Measurements from ENCODE around the gene TRAPPC12.
"Not testable (repeated sequence)": the region's sequence is repeated elsewhere in the genome, so short reads cannot be mapped to it uniquely, and the experiment has no call there.

The TRAPPC12 gene

GRCh38 chr2:3454005-3454404 is 74.5 kb downstream of the TRAPPC12 start:
- not testable (repeated sequence) for DNase-seq (ENCODE audit: low spot score)

- DNase-seq (ENCODE audit: low spot score) = no peak
Observed at GRCh38 chr2:3454802-3455201, 75.3 kb downstream of the TRAPPC12 start.

DNA sequence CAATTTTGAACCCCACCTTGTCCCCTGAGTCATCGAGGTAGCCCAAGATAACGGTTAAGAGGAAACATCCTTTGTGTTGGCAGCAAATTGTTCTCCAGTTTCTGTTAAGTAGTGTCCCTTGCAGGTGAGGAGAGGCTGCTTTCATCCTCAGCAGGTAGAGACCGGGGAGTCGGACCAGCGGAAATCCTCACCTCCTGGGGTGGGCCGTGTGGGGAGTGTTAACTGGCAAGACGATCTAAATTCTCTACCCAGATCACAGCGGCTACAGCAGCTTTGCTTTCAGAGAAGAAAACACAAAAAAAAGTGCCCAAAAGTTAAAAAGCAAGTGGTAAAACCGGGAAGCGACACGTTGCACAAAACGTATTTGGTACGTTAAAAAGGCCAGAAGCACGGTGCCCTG is 76.6 kb downstream of the TRAPPC12 start:
- DNase-seq (ENCODE audit: low spot score) = no peak

DNA sequence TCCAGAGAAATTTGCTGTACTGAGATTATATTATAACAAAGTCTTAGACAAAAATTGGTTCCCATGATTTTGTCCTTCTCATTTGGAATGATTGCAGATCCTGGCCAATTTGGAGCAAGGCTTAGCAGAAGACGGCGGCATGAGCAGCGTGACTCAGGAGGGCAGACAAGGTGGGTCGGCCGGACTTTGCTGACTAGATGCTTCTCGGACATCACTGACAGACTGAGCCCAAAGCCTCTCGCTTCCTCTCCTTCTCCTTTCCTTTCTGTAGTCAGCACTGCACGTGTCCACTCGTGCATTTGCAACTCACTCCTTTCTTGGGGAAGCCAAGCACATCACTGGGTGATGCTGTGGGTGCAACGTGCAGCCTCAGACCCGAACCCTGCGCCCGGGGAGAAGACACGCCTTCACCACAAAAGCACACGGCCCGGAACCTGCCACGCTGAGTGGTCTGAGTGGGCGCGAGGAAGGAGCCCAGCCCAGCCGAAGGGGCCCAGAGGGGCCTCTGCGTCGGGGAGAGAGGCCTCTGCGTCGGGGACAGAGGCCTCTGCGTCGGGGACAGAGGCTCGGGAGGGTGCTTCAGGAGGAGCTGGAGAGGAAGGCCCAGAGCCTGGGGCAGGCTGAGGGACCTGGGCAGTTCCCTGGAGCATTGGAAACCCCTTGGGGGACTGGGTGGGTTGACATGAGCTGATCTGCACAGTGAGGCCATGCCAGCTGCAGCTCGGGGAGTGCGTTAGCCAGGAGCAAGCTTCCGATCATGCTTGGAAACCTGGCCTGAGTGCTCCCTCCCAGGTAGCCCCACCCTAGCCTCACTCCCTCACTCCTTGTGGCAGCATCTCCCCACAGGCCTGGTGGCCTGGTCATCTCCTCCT is 78.3 kb downstream of the TRAPPC12 start:
- DNase-seq (ENCODE audit: low spot score) = no peak

- DNase-seq (ENCODE audit: low spot score) = no peak
Observed at GRCh38 chr2:3458396-3459184, 79.1 kb downstream of the TRAPPC12 start.

DNA sequence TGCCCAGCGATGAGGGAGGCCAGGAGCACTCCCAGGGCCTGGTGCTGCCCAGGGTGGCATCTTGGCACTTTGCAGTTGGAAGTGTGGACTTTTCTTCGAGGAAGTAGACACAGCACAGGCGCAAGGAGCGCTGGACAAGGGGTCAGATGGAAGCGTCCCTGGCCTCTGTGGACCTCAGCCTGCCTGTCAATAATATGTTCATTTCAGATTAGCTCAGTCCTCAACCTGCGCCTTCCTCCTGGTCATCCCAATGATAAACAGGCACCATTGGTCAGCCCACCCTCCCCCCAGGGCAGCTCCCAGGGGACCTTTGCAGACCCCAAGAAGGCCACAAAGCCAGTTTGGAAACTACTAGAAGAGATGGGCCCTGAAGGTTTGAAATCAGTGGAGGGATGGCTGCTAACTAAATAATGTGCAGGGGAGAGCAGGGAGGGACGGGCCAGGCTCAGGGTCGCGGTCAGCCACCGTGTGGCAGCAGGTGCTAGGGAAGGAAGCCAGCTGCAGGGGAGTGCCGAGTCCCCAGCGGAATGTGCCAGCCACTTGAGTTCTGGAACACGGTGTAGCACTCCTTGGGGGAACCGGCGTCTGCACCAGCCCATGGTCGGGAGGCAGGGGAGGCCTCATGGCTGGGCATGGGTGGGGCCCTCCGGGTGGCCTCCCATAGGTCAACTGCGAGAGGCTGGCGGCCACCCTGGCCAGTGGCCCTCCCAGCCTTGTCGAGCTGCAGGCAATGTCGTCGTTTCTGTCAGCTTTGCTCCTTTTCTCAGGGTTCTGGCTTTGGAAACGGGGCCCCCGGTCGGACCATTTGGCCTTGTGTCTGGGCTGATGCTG is 79.9 kb downstream of the TRAPPC12 start:
- DNase-seq (ENCODE audit: low spot score) = no peak

DNA sequence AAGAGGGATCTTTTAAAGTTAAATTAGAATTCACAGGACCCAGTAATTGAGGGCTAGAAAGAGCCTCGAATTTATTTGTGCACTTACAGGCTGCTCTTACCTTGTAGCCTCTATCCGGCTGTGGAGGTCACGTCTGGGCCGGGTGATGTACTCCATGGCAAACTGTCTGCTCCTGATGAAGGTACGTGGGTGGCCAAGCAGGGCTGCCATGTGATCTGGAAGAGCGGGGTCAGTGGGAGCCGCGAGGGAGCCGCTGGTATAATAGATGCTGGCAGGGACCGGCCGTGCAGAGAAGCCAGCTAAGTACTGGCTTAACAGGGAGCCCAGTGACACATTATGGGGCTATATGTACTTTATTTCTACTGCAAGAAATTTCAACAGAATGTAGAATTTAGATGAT is 80.7 kb downstream of the TRAPPC12 start:
- no peak for DNase-seq (ENCODE audit: low spot score)

DNA sequence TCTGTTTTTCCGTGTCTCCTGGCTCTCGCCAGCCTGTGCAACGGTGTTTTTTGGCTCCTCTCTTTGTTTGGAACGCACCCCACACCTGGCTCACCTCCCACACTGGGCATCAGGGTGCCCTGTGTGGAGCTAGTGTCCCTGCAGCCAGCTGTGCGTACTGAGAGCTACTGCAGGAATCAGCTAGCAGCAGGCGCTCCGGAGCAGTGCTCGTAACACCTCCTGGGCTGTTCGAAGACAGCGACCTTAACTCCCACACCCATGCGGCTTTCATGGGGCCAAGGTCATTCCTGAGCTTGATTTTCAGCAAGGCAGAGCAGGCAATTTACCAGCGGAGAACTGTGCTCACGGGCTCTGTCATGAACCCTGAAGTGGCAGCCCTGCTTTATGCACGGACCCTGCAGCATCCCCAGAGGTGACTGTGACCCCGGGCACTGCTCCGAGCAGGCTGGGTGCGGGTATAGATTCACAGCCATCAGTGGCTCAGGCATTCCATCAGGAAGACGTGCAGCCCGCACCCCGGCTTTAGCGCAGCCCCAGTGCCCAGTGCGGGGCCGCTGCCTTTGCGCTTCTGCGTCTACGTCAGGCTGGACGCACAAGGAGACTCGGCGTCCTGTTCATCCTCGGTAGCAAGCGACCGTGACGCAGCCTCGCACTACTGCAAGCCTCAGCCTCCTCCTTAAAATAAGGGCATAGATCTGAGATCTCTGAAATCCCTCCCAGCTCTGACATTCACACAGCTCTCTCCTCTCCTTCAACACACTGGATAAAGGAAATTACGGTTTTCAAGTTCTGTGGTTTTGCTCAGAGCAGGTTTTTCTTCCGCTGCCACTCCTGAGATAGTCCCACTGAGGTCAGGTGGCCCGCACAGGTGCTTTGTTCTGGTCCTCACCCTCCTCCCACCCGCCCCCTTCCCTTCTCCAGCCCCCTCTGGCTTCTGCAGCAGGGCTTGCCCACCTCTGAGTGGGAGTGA is 81.6 kb downstream of the TRAPPC12 start:
- no peak for DNase-seq (ENCODE audit: low spot score)

- peak; percentile 64 for DNase-seq (ENCODE audit: low spot score)
Observed at GRCh38 chr2:3461801-3462492, 82.5 kb downstream of the TRAPPC12 start.

DNA sequence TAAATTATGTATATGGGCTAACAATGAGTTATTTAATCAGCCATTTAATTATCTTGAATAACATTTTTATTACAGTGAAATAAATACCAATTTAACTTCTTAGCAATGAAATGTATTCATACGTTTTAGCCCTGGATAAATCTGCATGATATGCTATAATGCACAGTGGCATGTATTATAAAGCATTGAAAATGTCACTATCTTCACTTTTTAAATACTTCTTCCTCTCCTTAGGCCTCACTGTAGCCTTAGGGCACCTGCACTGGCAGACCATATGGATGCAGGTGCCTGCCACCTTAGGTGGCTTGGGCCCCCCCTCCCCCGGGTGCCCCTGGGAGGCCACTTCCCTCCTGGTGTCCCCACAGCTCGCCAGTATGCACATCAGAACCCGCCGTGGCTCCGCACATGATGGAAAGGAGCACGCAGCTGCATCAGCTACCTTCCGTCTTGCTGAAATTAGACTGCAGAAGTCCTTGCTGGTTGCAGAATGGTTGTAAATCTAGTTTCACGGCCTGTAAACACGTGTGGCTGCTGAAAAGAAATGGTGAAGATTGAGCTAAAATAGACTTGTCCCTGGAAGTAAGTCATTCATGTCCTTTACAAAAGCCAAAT is 83.1 kb downstream of the TRAPPC12 start:
- no peak for DNase-seq (ENCODE audit: low spot score)

DNA sequence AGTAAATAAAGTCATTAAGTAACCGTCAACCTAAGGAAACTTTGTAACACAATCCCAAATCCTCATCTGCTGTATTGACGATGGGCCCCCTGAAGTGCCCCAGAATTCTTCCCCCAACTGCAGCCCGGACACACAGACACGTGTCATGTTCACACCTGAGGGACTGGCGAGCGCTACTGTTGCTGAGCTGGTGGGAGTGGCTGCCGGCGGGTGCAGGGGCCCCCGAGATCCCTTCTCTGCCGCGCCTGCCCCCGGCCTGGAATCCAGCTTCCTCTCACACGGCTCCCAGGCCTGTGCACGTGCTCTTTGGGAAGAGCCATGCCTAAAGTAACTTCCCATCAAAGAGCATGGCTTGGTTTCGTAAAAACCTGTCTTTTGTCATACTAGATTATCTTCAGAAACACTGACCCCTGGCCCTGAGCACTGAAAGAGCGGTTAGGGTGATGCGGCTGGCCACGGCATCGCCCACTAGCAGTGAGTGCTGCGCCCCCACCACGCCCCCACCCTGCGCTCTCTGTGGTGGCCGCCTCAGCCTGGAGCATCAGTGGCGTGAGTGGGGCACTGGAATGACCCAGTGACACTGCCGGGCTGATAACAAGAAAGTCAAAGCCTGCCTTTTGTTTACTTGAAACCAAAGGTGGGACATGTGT is 83.8 kb downstream of the TRAPPC12 start:
- DNase-seq (ENCODE audit: low spot score) = no peak

DNA sequence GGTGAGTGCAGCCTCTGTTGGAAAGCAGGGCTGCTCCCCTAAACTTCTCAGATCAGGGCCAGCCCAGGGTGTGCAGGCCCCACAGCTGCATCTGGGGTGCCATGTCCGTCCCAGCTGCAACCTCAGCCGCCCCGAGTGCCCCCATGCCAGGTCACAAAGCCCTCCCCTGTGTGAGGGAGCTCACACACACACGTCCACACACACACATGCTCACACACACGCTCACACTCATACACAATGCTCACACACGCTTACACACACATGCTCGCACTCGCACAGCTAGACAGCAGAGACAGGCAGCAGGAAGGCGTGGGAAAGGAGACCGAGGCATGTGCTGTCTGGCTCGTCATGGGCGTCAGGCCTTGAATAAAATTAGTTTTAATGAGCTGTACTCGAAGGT is 84.5 kb downstream of the TRAPPC12 start:
- DNase-seq (ENCODE audit: low spot score) = no peak

GRCh38 chr2:3464401-3465005 is 85.0 kb downstream of the TRAPPC12 start:
- no peak for DNase-seq (ENCODE audit: low spot score)

- DNase-seq (ENCODE audit: low spot score) = no peak
Observed at GRCh38 chr2:3465328-3465727, 85.8 kb downstream of the TRAPPC12 start.

GRCh38 chr2:3465844-3466481 is 86.5 kb downstream of the TRAPPC12 start:
- DNase-seq (ENCODE audit: low spot score) = no peak

GRCh38 chr2:3466482-3466863 is 87.0 kb downstream of the TRAPPC12 start:
- DNase-seq (ENCODE audit: low spot score) = no peak

DNA sequence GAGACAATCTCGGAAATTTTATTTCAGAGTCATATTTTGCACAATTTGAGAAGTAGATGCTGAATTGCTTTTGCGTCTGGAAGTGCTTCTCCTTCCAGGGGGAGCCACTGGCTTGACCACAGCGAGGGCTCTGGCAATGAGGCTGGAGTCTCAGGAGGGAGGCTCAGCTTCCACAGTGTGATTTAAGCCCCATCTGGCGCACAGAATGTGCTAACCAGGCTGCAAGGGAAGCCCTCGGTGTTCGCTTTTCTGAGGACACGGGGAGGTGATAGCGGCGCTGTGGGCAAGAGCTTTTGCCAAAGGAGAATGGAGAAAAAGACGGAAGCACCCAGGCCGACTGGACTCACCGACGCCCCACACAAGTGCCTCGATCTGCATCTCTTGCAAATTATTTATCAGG is 87.5 kb downstream of the TRAPPC12 start:
- no peak for DNase-seq (ENCODE audit: low spot score)

GRCh38 chr2:3467654-3468053 is 88.2 kb downstream of the TRAPPC12 start:
- no peak for DNase-seq (ENCODE audit: low spot score)
